Mammary epithelial cell (primary cell): ENCODE results near the gene PARVA.

ENCODE experiments used
- CTCF ChIP-seq, 2 donors: IDR thresholded peaks in 1 of 2; conservative IDR thresholded peaks in 1 of 2; 2 replicates each; pipeline ENCODE4 v1.5.1; 2011 to 2012; ENCODE audit warnings: inconsistent platforms in 2 of 2, low read length in 2 of 2, mild to moderate bottlenecking in 2 of 2, control low read depth in 1 of 2, low read depth in 1 of 2; ENCODE audit not compliant: insufficient read depth in 1 of 2; ENCODE audit errors: extremely low read depth in 1 of 2
- EZH2 ChIP-seq: IDR thresholded peaks from 2 replicates; pipeline ENCODE4 v1.6.1; 2012; ENCODE audit warnings: low read length, inconsistent platforms, borderline replicate concordance

- TF ChIP-seq CTCF (conservative IDR thresholded peaks at IDR 0.05 in 1 of 2, IDR thresholded peaks at IDR 0.05 in 1 of 2; ENCODE audit: extremely low read depth in 1 of 2, insufficient read depth in 1 of 2, low read depth in 1 of 2, low read length in 2 of 2): no peak
- TF ChIP-seq EZH2: no peak
These were observed 5.3 kb upstream of the PARVA start for GRCh38 chr11:12372111-12372510.
